HL-60 (cell line): ENCODE results near the gene NFE2L2.

Experiments used
- GABPA ChIP-seq: IDR thresholded peaks from 2 replicates; pipeline ENCODE4 v1.6.1; 2012; ENCODE audit warnings: low read depth
- POLR2AphosphoS5 ChIP-seq: IDR thresholded peaks from 2 replicates; pipeline ENCODE4 v1.6.1; 2012; ENCODE audit warnings: low read depth
- TF ChIP-seq, protein P1 (sequence below): IDR thresholded peaks from one replicate; pipeline ENCODE4 v1.5.1; 2011; ENCODE audit warnings: low read length, control low read depth, inconsistent platforms; ENCODE audit not compliant: insufficient read depth

DNA sequence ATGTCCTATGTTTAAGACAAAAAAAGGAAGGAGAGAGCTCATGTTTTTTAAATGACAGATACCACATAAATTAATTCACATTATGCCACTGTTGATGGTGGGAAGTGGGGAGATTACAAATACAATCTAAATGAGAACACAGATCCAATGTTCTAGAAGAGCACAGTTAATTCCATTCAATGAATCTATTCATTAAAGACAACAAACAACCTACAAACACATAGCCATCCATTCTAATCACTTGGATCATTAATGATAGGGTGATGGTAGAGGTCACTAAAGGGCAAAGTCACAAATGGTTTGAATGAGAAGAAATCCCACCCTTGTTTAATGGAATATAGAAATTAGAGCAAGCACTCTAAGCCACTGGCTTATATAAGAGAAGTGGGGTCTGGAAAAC is 30.3 kb downstream of the NFE2L2 start:
- TF ChIP-seq, protein P1, sequence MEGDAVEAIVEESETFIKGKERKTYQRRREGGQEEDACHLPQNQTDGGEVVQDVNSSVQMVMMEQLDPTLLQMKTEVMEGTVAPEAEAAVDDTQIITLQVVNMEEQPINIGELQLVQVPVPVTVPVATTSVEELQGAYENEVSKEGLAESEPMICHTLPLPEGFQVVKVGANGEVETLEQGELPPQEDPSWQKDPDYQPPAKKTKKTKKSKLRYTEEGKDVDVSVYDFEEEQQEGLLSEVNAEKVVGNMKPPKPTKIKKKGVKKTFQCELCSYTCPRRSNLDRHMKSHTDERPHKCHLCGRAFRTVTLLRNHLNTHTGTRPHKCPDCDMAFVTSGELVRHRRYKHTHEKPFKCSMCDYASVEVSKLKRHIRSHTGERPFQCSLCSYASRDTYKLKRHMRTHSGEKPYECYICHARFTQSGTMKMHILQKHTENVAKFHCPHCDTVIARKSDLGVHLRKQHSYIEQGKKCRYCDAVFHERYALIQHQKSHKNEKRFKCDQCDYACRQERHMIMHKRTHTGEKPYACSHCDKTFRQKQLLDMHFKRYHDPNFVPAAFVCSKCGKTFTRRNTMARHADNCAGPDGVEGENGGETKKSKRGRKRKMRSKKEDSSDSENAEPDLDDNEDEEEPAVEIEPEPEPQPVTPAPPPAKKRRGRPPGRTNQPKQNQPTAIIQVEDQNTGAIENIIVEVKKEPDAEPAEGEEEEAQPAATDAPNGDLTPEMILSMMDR = no peak
- TF ChIP-seq POLR2AphosphoS5 (no peak), GABPA (no peak)
